ENCODE results near the gene PNPLA2. TPM values are rescaled to one million over a fixed set of nuclear protein-coding genes. Genes with fewer than 3 reads are reported as not detected.

The PNPLA2 gene
- total RNA-seq, 1 donor = 27.7 TPM

GRCh38 chr11:778976-779954, 39.4 kb upstream of the PNPLA2 start:
- no peak for TF ChIP-seq CTCF (IDR thresholded peaks at IDR 0.05; ENCODE audit: insufficient read depth, low read length)
- no peak for DNase-seq (ENCODE audit: low read depth)
- no peak overlapping the region for H3K4me3 ChIP-seq (ENCODE audit: low read depth, low read length)

GRCh38 chr11:779955-780532, 38.7 kb upstream of the PNPLA2 start:
- DNase-seq (ENCODE audit: low read depth) = no peak
- TF ChIP-seq CTCF (IDR thresholded peaks at IDR 0.05; ENCODE audit: insufficient read depth, low read length) = no peak
- no peak overlapping the region for H3K4me3 ChIP-seq (ENCODE audit: low read depth, low read length)

- TF ChIP-seq CTCF (IDR thresholded peaks at IDR 0.05; ENCODE audit: insufficient read depth, low read length) = no peak
- H3K4me3 ChIP-seq (ENCODE audit: low read depth, low read length) = no peak overlapping the region
- no peak for DNase-seq (ENCODE audit: low read depth)
These were observed 36.2 kb upstream of the PNPLA2 start for GRCh38 chr11:782264-783174.

GRCh38 chr11:783581-784015, 35.1 kb upstream of the PNPLA2 start:
- peak; percentile 93 for DNase-seq (ENCODE audit: low read depth)
- no peak overlapping the region for H3K4me3 ChIP-seq (ENCODE audit: low read depth, low read length)
- TF ChIP-seq CTCF (IDR thresholded peaks at IDR 0.05; ENCODE audit: insufficient read depth, low read length) = peak; percentile 94

GRCh38 chr11:786235-787083, 32.3 kb upstream of the PNPLA2 start:
- no peak overlapping the region for H3K4me3 ChIP-seq (ENCODE audit: low read depth, low read length)
- no peak for DNase-seq (ENCODE audit: low read depth)
- TF ChIP-seq CTCF (IDR thresholded peaks at IDR 0.05; ENCODE audit: insufficient read depth, low read length) = no peak
